Choroid plexus epithelial cell (primary cell): ENCODE data around the gene STAT1.
"Not testable (repeated sequence)": the region's sequence is repeated elsewhere in the genome, so short reads cannot be mapped to it uniquely, and the experiment has no call there.

Experiments used
- DNase-seq: peaks from one replicate; pipeline ENCODE4 v3.0.0-alpha.2; 2010; ENCODE audit warnings: low read depth
- H3K4me3 ChIP-seq: 2 replicates; pipeline ENCODE4 v1.5.1; 2011; ENCODE audit warnings: low read depth, mild to moderate bottlenecking, control low read depth, low read length, moderate library complexity
- TF ChIP-seq, protein P1 (sequence below): conservative IDR thresholded peaks from 2 replicates; pipeline ENCODE4 v1.5.1; 2011; ENCODE audit warnings: low read depth, mild to moderate bottlenecking, control low read depth, inconsistent platforms, low read length, moderate library complexity

Gene STAT1

DNA sequence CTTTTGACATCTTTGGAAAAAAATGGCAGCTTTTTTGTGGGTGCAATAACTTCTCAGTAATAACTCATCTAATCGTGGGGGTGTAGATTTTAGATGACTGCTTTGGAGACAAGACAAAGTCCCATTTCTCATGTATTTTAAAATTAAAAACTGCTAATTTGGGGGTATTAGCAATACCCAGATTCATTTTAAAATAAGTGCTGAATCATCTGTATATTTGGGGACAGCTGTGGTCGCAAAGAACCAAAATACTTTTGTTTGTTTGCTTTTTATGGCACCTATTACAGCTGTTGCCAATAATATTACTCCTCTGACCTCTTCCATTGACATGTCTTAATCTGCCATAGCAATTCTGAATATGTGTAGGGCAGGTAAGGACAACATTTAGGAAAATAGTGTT is 45.4 kb downstream of the STAT1 start:
- no peak overlapping the region for H3K4me3 ChIP-seq
- TF ChIP-seq, protein P1, sequence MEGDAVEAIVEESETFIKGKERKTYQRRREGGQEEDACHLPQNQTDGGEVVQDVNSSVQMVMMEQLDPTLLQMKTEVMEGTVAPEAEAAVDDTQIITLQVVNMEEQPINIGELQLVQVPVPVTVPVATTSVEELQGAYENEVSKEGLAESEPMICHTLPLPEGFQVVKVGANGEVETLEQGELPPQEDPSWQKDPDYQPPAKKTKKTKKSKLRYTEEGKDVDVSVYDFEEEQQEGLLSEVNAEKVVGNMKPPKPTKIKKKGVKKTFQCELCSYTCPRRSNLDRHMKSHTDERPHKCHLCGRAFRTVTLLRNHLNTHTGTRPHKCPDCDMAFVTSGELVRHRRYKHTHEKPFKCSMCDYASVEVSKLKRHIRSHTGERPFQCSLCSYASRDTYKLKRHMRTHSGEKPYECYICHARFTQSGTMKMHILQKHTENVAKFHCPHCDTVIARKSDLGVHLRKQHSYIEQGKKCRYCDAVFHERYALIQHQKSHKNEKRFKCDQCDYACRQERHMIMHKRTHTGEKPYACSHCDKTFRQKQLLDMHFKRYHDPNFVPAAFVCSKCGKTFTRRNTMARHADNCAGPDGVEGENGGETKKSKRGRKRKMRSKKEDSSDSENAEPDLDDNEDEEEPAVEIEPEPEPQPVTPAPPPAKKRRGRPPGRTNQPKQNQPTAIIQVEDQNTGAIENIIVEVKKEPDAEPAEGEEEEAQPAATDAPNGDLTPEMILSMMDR, result no peak
- no peak for DNase-seq

DNA sequence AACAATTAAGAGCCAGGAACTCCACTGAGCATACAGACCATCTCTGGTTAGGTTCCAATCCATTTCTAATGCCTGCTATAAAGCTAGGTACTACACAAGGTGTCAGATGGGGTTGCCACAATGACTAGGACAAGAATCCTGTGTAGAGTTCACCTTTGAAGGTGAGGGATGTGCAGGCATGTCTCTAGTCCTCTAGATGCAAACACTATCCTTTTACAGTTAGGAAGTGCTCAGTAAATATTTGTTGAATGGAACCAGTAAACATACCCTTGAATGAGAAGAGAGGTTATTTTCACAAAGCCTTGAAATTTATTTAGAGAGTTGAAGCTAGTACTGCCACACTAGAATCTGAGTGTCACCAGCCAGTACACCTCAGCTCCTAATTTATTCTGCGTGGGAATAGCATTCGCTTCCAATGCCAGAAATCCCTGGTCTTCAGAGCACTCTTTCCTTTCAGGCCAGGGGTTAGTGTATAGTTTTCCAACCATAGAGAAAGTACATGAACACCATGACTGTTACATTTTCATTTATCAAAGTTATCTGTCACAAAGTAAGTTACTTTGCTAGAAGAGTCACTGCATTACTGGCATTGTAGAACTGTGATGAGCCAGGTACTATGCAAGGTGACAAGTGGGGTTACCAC is 48.3 kb downstream of the STAT1 start:
- no peak for DNase-seq
- no peak overlapping the region for H3K4me3 ChIP-seq
- TF ChIP-seq, protein P1, result no peak

DNA sequence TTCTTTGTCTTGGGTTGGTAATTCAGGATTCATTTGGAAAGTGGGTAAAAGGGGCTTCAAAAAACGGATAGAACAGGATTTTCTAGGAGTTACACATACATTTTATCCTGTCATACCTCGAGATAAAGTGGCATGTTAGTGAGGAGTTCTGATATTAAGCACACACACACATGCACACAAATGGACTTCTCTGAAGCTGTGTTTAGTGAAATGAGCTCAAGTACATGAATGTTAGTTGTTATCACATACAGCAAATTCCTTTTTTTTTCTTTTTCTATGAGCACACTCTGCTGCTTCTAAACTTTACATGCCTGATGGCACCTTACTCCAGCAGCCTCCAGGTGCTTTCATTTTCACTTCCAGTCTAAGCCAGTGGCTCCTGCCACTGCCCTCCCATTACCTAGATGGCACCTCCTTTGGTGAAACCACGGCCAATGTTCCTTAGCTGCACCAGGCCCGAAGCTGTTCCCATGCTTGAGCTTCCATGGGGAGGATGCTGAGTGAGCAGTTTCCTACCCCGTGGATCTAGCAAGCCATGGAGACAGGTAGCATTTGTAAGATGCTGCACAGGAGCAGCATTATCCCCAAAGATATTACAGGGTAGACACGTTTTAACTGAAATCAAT is 49.7 kb downstream of the STAT1 start:
- TF ChIP-seq, protein P1, result no peak
- no peak for DNase-seq

DNA sequence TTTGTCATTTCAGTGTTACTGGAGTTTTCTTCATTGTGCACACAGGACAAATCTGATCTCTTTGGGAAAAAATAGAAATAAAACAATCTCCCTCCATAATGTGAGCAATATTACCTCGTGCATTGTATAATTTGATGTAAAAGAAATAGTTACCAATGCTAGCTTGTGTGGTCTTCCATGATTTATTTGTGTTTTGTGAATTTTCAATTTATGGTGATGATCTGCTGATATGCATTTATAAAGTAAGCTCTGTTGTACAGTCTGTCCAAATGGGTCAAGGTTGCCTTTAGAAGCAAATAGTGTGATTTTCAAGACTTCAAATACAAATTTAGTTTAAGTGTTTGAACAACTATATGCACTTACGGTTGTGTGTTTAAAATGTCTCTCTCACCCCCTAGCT is 50.9 kb downstream of the STAT1 start:
- H3K4me3 ChIP-seq, result no peak overlapping the region
- TF ChIP-seq, protein P1, result no peak
- no peak for DNase-seq

More for the DNA sequence above, 49.7 kb downstream of the STAT1 start:
- no peak overlapping the region for H3K4me3 ChIP-seq

DNA sequence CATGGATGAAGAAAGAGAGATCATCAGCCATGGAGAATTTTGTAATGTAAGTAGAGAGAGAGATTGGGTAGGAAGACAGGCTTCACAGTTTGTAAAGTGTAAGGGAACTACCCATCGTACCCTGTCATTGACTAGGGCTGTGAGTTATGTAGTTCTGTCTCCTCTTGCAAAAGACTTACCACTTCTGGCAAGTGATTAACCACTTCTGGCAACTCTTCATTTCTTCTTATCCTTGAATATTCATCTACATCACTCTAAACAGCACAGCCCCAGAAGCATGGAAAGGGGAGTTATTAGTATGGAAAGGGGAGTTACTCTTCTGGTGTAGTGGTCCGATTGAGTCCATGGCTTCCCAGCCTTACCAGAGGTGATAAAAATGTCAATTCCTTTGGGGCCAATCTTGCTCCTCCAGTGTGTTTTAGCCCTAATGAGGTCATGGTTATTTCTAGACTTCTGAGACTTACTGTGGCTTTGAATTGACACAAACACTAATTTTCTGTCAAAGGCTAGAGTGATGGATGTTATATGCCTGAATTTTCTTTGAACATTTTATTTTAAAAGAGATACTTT is 52.0 kb downstream of the STAT1 start:
- no peak overlapping the region for H3K4me3 ChIP-seq
- peak; percentile 30 for DNase-seq
- TF ChIP-seq, protein P1, result no peak

DNA sequence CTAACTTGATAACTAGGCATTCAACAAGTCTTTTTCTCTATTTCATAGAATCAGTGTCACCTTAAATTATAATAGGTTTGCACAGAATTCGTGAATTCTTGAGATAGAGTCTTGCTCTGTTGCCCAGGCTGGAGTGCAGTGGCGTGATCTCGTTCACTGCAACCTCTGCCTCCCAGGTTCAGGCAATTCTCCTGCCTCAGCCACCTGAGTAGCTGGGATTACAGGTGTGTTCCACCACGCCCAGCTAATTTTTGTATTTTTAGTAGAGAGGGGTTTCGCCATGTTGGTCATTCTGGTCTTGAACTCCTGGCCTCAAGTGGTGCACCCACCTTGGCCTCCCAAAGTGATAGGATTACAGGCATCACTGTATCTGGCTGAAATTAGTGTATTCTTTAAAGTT is 52.9 kb downstream of the STAT1 start:
- not testable (repeated sequence) for H3K4me3 ChIP-seq, DNase-seq

DNA sequence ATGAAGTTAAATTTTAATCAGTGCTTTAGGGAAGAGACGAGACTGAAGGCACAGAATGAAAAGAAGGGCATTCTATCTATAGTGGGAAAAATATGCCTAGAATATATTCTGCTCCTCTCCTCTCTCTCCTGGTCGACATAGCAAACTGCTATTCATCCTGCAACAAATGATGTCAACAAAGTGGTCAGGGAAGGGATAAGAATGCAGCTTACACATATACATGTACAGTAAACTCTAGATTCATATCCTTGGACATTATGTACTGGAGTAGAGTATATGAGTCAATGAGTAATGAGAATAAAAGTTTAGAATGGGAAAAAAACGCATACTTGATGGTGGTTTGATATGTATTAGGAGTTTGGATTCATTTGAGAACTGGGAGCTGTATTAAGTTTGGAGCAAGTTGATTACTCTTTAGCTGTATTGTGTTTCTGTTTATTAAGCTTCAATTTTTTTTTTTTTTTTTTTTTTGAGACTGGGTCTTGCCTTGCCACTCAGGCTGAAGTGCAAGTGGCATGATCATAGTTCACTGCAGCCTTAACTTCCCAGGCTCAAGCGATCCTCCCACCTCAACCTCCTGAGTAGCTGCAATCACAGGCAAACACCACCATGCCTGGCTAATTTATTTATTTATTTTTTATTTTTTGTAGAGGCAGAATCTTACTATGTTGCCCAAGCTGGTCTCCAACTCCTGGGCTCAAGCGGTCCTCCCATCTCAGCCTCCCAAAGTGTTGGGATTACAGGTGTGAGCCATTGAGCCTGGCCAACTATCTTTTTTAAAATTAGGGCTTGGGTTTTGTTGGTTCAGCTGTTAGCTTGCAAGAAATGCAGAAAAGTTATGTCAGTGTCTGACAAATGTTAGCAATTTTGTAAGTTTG is 53.8 kb downstream of the STAT1 start:
- DNase-seq, result peak; percentile 58
- TF ChIP-seq, protein P1, result no peak
- H3K4me3 ChIP-seq, result no peak overlapping the region
